Sigmoid colon (tissue), 4 donors: ENCODE data around the gene DERA.

Experiments
- CTCF ChIP-seq, 4 experiments: fragments of 450-650 bp in 3 of 4; fragments of 200-600 bp in 1 of 4; IDR thresholded peaks; one replicate each; pipeline ENCODE4 v1.5.1; 2016 to 2019; ENCODE audit warnings: antibody characterized with exemption in 4 of 4, mild to moderate bottlenecking in 3 of 4, moderate library complexity in 2 of 4
- POLR2A ChIP-seq, 2 donors: fragments of 450-650 bp; IDR thresholded peaks; one replicate each; pipeline ENCODE4 v1.6.1; 2016; ENCODE audit warnings: antibody characterized with exemption in 2 of 2, mild to moderate bottlenecking in 2 of 2, moderate library complexity in 2 of 2
- POLR2AphosphoS5 ChIP-seq, 4 donors: sonication (generic); formaldehyde crosslinking; IDR thresholded peaks; one replicate each; pipeline ENCODE4 v1.6.1; 2017; ENCODE audit warnings: antibody characterized with exemption in 4 of 4

GRCh38 chr12:16008421-16008824 lies 97.3 kb downstream of the DERA start:
- TF ChIP-seq POLR2A (IDR thresholded peaks at IDR 0.05) (no peak), POLR2AphosphoS5 (IDR thresholded peaks at IDR 0.05) (no peak), CTCF (IDR thresholded peaks at IDR 0.05) (no peak)
